Stimulated activated CD4-positive, alpha-beta T cell treated with anti-CD3 and anti-CD28 coated beads, Interleukin-1b, Interleukin-23, amount 100 ng/mL, for 1 hour (primary cell): ENCODE results near the gene SPEF2.
"Not testable (repeated sequence)": the region's sequence is repeated elsewhere in the genome, so short reads cannot be mapped to it uniquely, and the experiment has no call there.

Experiments
- DNase-seq, 2 donors: peaks; one replicate each; pipeline ENCODE4 v3.0.0-alpha.2; 2020; ENCODE audit warnings: low read depth in 2 of 2

SPEF2 gene

DNA sequence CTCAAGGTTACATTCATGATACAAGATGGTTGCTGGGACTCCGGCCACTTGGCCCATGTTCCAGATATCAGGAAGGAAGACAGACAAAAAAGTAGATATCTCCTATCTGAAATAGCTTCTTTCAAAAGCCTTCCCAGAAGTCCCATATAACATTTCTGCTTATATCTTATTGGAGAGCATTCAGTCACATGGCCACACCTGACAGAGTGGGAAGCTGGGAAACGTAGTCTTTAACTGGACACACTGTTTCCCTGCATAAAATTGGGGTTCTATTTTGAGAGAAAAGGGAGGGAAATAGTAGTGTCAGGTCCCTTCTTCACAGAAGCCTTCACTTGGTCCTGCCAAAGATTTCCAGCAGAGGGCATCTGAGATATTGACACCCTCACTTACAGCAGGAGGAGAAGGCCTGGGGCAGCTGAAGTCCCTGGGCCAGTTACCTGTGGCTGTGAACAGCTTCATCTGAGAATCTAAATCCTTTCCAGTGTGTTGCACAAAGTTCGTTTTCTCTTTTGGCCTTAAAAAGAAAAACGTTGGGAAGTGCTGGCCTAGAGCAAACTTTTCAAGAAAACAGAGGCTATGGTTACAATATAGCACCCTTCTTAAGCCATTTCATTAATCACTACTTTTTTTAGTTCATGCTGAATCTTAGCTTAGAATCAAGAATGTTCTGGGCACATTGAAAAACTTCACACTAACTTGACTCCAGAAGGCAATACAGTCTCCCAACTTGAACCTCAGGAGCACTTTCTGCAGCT, 33.5 kb downstream of the SPEF2 start:
- DNase-seq: peak; percentile 25 to 28

DNA sequence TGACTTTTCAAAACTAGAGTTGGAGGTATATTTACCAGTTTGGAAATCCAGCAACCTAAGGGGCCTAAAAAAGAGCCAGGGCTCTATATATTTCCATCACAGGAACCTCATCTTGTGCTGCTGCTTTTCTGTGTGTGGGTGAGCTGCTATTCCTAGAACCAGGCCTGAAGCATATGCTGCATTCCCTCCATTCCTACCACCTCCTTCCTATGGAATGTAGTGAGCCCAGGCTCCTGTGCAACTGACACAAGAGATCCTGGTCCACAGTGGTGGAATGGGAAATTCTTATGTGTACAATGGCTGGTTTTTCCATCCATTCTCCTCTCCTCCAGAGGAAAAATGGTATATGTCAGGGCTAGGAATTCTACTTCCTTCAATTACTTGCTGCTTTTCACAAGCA, 39.1 kb downstream of the SPEF2 start:
- DNase-seq: no peak

DNA sequence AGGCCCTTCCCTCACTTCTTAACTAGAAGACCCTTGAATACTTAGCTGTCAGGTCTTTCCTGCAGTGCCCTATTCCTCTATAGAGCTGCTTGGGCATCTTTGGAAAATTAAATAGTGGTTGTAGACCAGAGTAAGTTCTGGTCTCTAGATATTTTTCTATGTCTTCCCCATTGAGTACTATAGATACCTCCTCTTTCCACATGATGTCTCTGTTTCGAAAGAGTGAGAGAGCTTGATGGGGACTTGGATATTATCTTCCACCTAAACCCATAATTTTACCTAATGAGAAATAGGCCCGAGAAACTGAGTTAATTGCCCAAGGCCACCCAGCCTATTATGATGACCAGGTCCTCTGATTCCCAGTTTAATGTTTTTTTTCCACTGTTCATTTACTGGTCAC, 40.2 kb downstream of the SPEF2 start:
- no peak for DNase-seq

DNA sequence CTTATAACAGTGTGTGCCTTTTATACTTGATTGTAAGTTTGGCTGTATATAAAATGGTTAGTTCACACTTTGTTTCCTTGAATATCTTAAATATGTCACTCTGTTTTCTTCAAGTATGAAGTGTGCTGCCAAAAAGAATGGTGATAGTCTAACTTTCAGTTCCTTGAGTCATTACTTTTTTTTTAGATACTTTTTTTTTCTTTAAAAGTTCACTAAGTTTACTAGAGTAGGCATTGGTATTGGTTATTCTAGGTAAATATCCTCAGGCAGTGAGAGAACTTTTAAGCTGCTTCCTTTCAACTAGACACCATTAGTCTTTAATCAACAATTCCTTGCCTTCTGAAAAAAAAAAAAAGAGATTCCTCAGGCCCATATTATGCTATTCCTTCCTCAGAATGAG, 41.9 kb downstream of the SPEF2 start:
- no peak for DNase-seq

DNA sequence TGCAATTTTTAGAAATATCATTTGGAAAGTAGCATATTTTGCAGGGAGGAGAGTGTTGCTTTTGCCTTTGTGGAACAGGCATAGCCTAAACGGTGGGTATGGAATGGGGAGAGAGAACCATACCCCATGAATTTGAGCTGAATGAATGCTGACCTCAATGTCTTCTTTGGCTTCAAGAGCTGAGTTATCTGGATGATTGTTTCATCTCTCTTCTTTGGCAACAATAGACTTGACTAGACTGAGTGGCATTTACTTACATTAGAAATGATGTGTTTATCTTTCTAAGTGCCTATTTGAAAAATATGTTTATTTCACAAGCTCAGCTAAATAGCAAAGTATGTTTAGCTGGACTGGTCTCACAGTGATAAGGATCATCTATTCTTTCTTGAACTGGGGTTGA, 42.8 kb downstream of the SPEF2 start:
- no peak for DNase-seq

DNA sequence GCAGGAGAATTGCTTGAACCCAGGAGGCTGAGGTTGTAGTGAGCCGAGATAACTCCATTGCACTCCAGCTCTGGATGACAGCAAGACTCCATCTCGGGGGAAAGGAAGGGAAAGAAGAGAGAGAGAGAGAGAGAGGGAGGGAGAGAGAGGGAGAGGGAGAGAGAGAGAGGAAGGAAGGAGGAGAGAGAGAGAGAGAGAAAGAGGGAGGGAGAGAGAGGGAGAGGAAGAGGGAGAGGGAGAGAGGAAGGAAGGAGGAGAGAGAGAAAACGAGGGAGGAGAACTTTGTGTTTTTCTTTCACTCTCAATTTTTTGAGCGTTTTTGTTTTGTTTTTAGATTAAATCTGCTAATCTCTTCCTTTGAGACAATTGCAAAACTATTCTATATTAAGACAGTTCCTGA, 46.9 kb downstream of the SPEF2 start:
- no peak for DNase-seq

DNA sequence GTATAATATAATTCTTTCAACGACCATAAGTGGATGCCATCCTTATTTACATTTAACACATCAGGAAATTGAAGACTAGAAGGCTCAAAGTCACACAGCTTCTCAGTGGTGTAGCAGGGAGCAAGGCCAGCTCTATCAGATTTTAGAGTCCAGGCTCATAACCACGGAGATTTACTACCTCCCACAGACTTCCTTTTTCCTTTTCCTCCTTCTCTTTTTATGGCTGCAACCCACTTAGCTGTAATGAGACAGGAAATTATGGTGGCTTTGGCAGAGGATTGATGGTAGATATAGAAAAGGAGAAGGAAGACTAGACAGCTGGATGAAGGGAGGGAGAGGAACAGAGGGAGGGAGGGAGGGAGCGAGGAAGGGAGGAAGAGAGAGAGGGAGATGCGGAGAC, 47.4 kb downstream of the SPEF2 start:
- DNase-seq: no peak

DNA sequence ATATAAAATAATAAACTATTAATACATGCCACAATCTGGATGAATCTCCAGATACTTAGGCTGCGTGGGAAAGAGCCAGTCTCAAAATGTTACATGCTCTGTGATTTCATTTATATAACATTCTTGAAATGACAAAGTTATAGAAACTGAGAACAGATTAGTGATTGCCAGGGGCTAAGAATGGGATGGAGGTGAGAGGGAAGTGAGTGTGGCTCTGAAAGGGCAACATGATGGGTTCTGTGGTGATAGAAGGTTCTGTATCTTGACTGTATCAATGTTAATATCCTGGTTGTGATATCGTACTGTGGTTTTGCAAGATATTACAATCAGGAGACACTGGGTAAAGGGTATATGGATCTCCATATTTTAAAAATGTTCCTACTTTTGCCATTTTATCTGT, 50.7 kb downstream of the SPEF2 start:
- DNase-seq: no peak

DNA sequence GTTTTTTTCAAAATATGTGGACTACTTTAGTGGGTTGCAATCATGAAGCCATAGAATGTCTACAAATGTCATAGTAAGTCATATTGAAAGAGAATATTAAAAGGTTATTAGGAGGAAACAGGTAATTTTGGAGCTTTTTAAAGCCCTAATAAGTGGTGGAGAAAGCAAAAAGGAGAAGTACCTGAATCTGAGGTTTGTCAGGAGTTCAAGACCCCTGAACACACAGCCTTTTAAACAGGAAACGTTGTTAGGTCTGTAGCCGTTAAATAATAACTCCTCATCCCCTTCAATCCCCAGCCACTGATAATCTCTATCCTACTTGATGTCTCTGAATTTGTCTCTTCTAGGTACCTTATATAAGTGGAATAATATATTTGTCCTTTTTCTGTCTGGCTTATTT, 51.1 kb downstream of the SPEF2 start:
- no peak for DNase-seq

DNA sequence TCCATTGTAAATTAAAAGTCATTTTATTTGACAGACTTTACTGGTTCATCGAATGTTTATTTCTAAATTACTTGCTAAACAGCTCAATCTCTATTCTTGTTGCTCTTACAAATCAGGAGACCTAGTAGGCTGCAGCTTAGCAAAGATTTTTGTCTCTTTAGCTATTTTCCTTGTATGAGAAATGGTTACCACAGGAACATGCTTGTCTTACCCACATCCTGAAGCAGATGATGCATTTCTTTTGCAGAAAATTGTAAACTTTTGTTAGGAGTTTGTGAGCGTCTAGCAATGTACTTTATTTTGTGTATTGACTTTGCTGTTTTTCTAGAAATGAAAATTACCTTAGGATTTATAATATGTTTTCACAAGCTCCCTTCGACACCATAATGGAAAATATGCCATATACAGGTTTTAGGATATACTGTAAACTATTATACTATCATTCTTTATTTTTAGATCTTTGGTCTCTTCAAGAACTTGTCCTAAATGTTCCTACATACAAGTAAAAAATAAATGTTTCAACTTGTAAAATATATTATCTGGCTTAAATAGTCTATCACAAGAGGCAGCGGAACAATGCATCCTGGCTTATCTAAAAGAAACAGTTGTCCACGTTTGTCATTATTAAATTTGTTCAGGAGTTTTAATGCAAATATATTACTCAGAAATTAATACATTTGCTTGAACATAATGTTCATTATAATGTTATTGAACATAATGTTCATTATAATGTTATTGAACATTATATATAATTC, 54.1 kb downstream of the SPEF2 start:
- DNase-seq: no peak

DNA sequence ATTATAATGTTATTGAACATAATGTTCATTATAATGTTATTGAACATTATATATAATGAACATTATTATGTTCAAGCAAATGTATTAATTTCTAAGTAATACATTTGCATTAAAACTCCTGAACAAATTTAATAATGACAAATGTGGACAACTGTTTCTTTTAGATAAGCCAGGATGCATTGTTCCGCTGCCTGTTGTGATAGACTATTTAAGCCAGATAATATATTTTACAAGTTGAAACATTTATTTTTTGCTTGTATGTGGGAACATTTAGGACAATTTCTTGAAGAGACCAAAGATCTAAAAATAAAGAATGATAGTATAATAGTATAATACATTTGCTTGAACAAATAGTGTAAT, 54.6 kb downstream of the SPEF2 start:
- not testable (repeated sequence) for DNase-seq

DNA sequence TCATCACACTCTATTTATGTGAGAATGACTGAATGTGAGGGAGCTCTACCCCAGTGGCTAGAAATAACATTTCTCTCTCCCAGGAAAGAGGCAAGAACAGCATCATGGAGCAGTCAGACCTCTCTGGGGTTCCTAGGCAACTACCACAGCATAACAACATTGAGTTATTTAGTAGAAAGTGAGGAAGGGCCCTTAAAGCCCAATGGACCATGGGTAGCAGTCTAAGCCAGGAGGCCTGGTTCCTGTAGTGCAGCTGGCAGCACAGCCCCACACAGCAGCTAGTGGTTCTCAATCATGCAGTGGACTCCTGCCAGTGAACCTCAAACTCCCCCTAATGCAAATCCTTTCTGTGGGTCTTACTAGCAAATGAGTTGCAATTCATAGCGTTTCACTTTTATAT, 55.3 kb downstream of the SPEF2 start:
- DNase-seq: no peak

DNA sequence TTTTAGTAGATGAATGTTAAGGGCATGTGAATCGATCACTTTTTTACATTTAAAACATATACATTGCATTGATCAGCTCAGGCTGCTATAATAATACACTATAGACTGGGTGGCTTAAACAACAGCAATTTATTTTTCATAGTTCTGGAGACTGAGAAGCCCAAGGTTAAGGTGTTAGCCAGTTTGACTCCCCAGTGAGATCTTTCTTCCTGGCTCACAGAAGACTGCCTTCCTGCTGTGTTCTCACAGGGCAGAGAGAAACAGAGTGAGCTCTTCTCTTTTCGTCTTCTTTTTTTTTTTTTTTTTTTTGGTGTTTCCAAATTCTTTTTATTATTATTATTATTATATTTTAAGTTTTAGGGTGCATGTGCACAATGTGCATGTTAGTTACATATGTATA, 56.4 kb downstream of the SPEF2 start:
- no peak for DNase-seq

DNA sequence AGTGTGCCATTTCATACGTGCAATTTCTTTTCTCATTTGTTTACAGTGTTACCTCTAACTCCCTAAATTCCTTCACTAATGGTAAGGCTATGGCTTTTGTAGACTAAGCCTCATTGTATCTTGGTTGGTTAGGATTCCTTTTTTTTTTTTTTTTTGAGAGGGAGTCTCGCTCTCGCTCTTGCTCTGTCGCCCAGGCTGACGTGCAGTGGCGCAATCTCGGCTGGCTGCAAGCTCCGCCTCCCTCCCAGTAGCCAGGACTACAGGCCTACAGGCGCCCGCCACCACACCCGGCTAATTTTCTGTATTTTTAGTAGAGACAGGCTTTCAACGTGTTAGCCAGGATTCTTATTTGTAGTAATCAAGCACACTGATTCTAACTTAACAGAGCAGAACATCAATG, 57.7 kb downstream of the SPEF2 start:
- no peak for DNase-seq

DNA sequence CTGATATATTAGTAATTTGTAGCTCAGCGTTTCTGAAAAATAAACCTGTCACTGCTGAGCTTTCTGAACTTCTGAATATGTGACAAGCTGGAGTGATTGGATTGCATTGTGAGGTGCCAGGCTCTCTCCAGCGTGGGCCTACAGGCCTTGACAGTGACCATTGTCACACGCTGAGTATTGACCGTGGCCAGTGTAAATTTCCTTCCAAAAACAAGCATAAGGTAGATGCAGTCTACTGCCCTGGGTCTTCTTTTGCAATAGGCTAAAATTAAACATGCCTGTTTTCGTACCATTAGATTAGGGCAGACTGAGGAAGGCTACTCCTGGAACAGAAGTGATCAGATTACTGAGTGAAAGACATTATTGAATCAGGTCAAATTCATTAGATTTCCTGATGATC, 60.2 kb downstream of the SPEF2 start:
- no peak for DNase-seq

DNA sequence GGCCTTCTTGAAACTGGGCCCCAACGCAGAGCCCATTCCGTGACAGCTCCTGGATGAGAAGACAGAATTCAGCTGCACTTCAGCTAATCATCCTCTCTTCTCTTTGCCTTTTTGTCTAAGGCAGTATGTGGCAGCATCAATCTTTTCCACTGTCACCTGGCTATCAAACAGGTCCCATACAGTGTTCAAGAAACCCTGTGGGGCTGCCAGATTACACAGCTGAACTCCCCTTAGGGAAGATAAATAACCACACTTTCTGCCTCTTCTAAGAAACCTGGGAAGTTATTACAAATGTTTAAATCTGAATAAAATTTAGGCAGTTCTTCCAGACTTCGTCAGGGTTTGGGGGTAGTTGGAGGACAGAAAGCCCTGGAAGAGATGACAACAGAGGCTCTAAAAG, 61.0 kb downstream of the SPEF2 start:
- no peak for DNase-seq

DNA sequence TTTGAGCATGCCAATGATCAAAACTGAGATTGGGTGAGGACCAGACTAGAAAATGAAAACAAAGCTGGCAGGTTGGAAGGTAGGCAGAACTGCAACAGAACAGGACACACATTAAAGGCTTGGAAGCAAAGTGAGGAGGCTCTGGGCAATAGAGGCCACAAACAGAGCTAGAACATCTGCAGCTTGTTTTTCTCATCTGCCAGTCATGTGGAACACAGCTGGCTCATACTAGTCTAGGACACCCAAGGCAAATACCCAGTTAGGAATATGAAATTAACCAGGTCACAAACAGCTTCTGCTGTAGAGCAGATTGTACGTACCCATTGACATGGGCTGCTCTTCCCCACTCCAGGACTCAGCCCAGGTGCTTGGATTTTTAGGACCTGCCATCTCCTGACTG, 61.7 kb downstream of the SPEF2 start:
- no peak for DNase-seq

DNA sequence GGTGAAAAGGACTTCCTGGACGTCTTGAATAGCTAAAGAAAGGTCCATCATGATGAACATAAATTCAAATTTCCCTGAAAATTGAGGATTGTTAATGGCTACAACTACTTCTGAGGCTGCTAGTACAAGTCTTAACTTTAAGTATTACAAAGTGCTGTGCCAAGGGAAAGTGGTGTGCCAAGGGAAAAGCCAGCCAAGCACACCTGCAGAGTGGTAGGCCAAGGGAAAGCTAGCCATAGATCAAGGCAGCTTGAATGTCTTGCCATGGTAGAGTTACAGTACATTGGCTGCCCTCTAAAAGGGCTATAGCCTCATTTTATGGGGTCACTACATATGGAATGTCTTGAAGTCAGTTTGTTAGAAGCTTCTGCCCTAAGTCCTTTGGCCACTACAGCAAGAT, 64.2 kb downstream of the SPEF2 start:
- DNase-seq: no peak

DNA sequence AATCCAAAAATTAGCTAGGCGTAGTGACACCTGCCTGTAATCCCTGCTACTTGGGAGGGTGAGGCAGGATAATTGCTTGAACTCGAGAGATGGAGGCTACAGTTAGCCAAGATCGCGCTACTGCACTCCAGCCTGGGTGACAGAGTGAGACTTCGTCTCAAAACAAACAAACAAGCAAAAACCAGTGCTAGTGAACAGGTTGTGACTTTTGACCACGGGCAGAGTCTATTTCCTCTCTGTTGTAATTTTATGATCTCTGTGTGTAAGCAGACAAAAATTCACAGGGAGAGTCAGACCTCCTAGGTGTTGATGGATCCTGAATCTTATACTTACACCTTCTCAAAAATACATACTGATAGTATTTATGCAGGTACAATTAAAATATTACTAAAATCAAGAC, 65.8 kb downstream of the SPEF2 start:
- no peak for DNase-seq

DNA sequence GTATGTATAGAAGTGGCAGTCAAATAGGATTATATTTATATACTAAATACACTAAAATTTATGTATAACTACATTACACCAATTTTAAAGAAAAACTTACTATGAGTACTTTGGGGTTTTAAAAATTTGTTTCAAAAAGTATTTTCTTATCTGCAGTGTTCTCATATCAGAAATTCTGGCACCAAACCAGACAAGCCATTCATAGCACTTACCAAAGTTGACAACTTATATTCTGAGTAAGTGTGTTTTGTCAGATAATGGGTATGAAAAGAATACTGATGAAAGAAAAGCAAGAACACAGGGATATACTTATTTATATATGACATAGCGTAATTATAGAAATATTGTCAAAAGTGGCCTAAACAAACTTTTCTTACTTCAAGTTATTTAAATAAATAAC, 67.5 kb downstream of the SPEF2 start:
- DNase-seq: no peak

DNA sequence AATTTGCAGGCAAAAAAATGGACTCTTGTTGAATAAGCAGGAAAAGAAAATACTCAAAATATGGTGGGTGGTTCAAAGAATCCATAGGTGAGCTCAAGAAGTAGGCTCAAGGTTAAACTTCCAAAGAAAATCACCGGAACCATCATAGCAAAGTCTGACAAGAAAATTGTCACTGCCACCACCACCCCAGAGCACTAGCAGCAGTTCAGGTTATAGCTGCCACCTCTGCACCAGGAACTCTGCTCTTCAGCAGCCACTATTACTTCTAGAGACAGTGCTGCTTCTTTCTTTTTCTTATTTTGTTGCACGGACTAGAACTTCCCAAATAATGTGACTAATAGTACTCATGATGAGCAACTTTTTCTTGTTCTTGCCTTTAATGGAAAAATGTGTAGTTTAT, 70.3 kb downstream of the SPEF2 start:
- no peak for DNase-seq

DNA sequence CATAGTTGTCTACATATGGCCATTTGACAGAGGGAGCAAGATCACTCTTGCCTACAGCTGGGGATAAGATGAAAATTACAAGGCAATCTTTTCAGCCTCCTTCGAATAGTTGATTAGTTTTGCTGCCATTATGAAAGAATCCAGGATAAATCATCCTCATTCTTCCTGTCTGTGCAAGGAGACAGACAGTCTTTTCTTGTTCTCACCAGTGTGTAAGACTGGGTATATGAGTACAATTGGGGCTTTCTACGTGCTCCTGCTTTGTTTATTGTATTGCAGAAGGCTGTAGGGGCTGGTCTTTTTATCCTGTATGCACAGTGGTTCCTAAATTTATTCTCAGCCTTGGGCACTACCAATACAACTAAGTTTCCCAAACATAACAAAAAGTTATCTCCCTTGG, 76.8 kb downstream of the SPEF2 start:
- DNase-seq: no peak

DNA sequence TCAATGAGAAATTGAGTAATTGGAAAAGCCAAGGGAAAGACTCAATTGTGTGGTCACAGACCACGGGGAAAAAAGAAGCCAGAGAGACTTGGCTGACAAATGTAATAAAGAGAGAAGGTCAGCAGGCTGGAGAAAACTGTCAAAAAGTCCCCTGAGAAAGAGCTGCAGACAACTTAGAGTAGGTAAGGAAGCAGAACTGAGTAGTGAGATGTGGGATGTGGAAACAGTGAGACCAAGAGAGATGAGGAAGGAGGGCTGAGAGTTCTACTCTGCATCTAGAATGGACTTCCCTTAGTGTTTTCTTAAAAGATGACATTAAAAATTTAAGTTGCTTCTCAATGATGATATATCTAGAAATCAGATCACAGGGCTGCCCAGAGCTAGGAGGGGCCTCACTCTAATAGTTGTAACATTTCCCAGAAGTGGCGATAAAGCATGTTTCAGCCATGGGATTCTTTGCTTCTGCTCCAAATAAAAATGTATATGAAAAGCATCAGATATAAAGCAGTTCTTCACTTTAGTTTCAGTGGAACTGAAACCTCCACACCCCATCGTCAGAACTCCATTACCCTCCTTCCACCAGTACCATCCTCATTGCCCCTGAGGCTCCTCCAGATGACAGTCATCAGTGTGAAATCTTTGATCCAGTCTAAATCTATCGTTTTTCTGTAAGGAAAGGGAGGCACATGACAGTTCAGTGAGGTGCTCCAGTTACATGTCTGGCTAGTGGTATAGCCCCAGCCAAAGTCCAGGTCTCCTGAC, 80.6 kb downstream of the SPEF2 start:
- DNase-seq: no peak
